Measurements from ENCODE around the gene TMIGD3. TPM values are rescaled to one million over a fixed set of nuclear protein-coding genes. Genes with fewer than 3 reads are reported as not detected.

TMIGD3 gene
- total RNA-seq, 1 donor from 2014 or later: not detected

GRCh38 chr1:111446967-111447892 lies 56.2 kb downstream of the TMIGD3 start:
- no peaks in the 10 kb centered on the region for H3K27me3 Mint-ChIP-seq (ENCODE audit: low read depth)
- peaks cover 11% of the 10 kb centered on the region for H3K36me3 Mint-ChIP-seq
- H3K9me3 Mint-ChIP-seq: no peaks in the 10 kb centered on the region
- DNase-seq (ENCODE audit: low spot score in 2 of 2, unreplicated experiment in 2 of 2): no peak
- H3K4me3 Mint-ChIP-seq: peak overlapping the region; percentile 100
- H3K4me1 Mint-ChIP-seq: peaks cover 38% of the 10 kb centered on the region
- TF ChIP-seq CTCF (IDR thresholded peaks at IDR 0.05; ENCODE audit: unreplicated experiment): no peak
- no peak overlapping the region for H3K27ac Mint-ChIP-seq

GRCh38 chr1:111446546-111446945 lies 56.9 kb downstream of the TMIGD3 start:
- TF ChIP-seq CTCF (IDR thresholded peaks at IDR 0.05; ENCODE audit: unreplicated experiment): no peak
- Mint-ChIP-seq H3K4me1 (peaks cover 35% of the 10 kb centered on the region), H3K27ac (no peak overlapping the region), H3K36me3 (peaks cover 8% of the 10 kb centered on the region), H3K4me3 (no peak overlapping the region), H3K9me3 (no peaks in the 10 kb centered on the region), H3K27me3 (ENCODE audit: low read depth) (no peaks in the 10 kb centered on the region)
- no peak for DNase-seq (ENCODE audit: low spot score in 2 of 2, unreplicated experiment in 2 of 2)

- Mint-ChIP-seq H3K9me3 (no peaks in the 10 kb centered on the region), H3K4me1 (peaks cover 18% of the 10 kb centered on the region), H3K27me3 (ENCODE audit: low read depth) (no peaks in the 10 kb centered on the region), H3K36me3 (peaks cover 14% of the 10 kb centered on the region), H3K4me3 (no peak overlapping the region), H3K27ac (no peak overlapping the region)
- TF ChIP-seq CTCF (IDR thresholded peaks at IDR 0.05; ENCODE audit: unreplicated experiment): no peak
- no peak for DNase-seq (ENCODE audit: low spot score in 2 of 2, unreplicated experiment in 2 of 2)
Measured at GRCh38 chr1:111444031-111444430, 59.4 kb downstream of the TMIGD3 start.

GRCh38 chr1:111442457-111442856 lies 61.0 kb downstream of the TMIGD3 start:
- no peak for DNase-seq (ENCODE audit: low spot score in 2 of 2, unreplicated experiment in 2 of 2)
- Mint-ChIP-seq H3K9me3 (no peaks in the 10 kb centered on the region), H3K36me3 (peaks cover 17% of the 10 kb centered on the region), H3K4me1 (peaks cover 8% of the 10 kb centered on the region), H3K27ac (no peak overlapping the region), H3K4me3 (no peak overlapping the region), H3K27me3 (ENCODE audit: low read depth) (no peaks in the 10 kb centered on the region)
- TF ChIP-seq CTCF (IDR thresholded peaks at IDR 0.05; ENCODE audit: unreplicated experiment): no peak

GRCh38 chr1:111441573-111442192 lies 61.8 kb downstream of the TMIGD3 start:
- Mint-ChIP-seq H3K27me3 (ENCODE audit: low read depth) (no peaks in the 10 kb centered on the region), H3K27ac (no peak overlapping the region), H3K9me3 (no peaks in the 10 kb centered on the region), H3K4me3 (no peak overlapping the region), H3K4me1 (peaks cover under 1% of the 10 kb centered on the region), H3K36me3 (peaks cover 17% of the 10 kb centered on the region)
- no peak for TF ChIP-seq CTCF (IDR thresholded peaks at IDR 0.05; ENCODE audit: unreplicated experiment)
- DNase-seq (ENCODE audit: low spot score in 2 of 2, unreplicated experiment in 2 of 2): no peak

All from mesothelial cell of epicardium (in vitro differentiated cells).